ENCODE results near the gene C4orf50.

DNA sequence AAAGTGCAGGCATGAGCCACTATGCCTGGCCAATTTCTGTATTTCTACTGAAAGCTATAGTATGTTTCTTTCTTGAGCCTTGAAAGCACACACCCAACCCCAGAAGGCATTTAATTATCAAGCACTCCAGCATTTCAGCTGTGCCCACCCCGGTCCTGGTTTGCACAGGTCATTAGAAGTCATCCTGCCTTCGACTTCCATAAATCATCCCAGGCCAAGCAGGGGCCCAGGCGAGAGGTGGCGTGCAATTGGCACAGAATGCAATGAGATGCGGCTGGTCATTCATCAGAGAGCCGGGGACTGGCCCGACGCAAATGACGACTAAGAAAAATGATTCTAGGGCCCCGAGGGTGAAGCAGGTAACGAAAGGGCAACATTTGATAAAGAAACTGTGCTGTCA is 100.6 kb downstream of the C4orf50 start:
- TF ChIP-seq CTCF (IDR thresholded peaks at IDR 0.05; ENCODE audit: insufficient read depth, low read depth, low read length), result no peak
- TF ChIP-seq EZH2 (IDR thresholded peaks at IDR 0.05; ENCODE audit: insufficient read depth, low read length), result no peak

Data from astrocyte (in vitro differentiated cells and primary cell).